ENCODE results near the gene BCL2.

- TF ChIP-seq EZH2 (IDR thresholded peaks at IDR 0.05) = no peak
- TF ChIP-seq POLR2AphosphoS5 (IDR thresholded peaks at IDR 0.05; ENCODE audit: borderline replicate concordance, low read depth, low read length) = no peak
- TF ChIP-seq FOXP2 (optimal IDR thresholded peaks at IDR 0.05; ENCODE audit: control extremely low read depth, extremely low read length, insufficient read depth) = no peak
Measured at GRCh38 chr18:63265326-63265725, 54.2 kb downstream of the BCL2 start.

Measured in SK-N-MC (cell line).